OCI-LY1 (cell line): ENCODE data around the gene PLD1.

Experiments used
- H2AFZ ChIP-seq: fragments of 200-600 bp; sonication (generic), shearing (Covaris generic); 2 replicates; pipeline ENCODE4 v1.6.0; 2014; ENCODE audit warnings: antibody characterized with exemption, mild to moderate bottlenecking, low read length
- H3F3A ChIP-seq: fragments of 200-600 bp; sonication (generic), shearing (Covaris generic); 2 replicates; pipeline ENCODE4 v1.6.0; 2014; ENCODE audit warnings: mild to moderate bottlenecking, antibody characterized with exemption, low read length, moderate library complexity; ENCODE audit not compliant: insufficient read depth
- H3K27ac ChIP-seq: fragments of 200-600 bp; sonication (generic); 2 replicates; pipeline ENCODE4 v1.5.1; 2014; ENCODE audit warnings: low read length, mixed run types, mild to moderate bottlenecking, low read depth; ENCODE audit not compliant: poor library complexity, severe bottlenecking
- H3K27me3 ChIP-seq: fragments of 200-600 bp; sonication (generic); 2 replicates; pipeline ENCODE4 v1.6.0; 2014; ENCODE audit warnings: antibody characterized with exemption, mild to moderate bottlenecking, low read length, moderate library complexity; ENCODE audit not compliant: insufficient read depth
- H3K36me3 ChIP-seq: fragments of 200-600 bp; sonication (generic); 2 replicates; pipeline ENCODE4 v1.6.1; 2014; ENCODE audit warnings: mild to moderate bottlenecking, antibody characterized with exemption, low read length, moderate library complexity, mixed read lengths; ENCODE audit not compliant: insufficient read depth
- H3K4me1 ChIP-seq: fragments of 200-600 bp; sonication (generic); 2 replicates; pipeline ENCODE4 v1.5.1; 2014; ENCODE audit warnings: mild to moderate bottlenecking, low read length, moderate library complexity; ENCODE audit not compliant: insufficient read depth, severe bottlenecking
- H3K4me2 ChIP-seq: fragments of 200-600 bp; sonication (generic), shearing (Covaris generic); 2 replicates; pipeline ENCODE4 v1.6.1; 2014; ENCODE audit warnings: low read length
- H3K4me3 ChIP-seq: fragments of 200-600 bp; sonication (generic); 2 replicates; pipeline ENCODE4 v1.5.1; 2014; ENCODE audit warnings: low read length, low read depth, mild to moderate bottlenecking, mixed read lengths; ENCODE audit not compliant: poor library complexity, severe bottlenecking
- H3K79me2 ChIP-seq: fragments of 200-600 bp; shearing (Covaris generic); 2 replicates; pipeline ENCODE4 v1.6.1; 2016; ENCODE audit warnings: mixed run types, low read length, mixed read lengths; ENCODE audit not compliant: insufficient read depth
- H3K9ac ChIP-seq: fragments of 200-600 bp; sonication (generic), shearing (Covaris generic); 2 replicates; pipeline ENCODE4 v1.6.1; 2014; ENCODE audit warnings: mild to moderate bottlenecking, low read length, mixed read lengths
- H3K9me2 ChIP-seq: fragments of 200-600 bp; sonication (generic), shearing (Covaris generic); 2 replicates; pipeline ENCODE4 v1.6.1; 2014; ENCODE audit warnings: low read depth, mild to moderate bottlenecking, low read length, mixed read lengths
- H3K9me3 ChIP-seq: fragments of 200-600 bp; shearing (Covaris generic); 2 replicates; pipeline ENCODE4 v1.6.1; 2014; ENCODE audit warnings: low read length, mixed read lengths
- H4K20me1 ChIP-seq: fragments of 200-600 bp; sonication (generic), shearing (Covaris generic); 2 replicates; pipeline ENCODE4 v1.6.0; 2016; ENCODE audit warnings: mild to moderate bottlenecking, low read length; ENCODE audit not compliant: insufficient read depth
- EZH2 ChIP-seq: fragments of 200-600 bp; sonication (generic), shearing (Covaris generic); IDR thresholded peaks from 2 replicates; pipeline ENCODE4 v1.8.0; 2017; ENCODE audit warnings: borderline replicate concordance, mixed run types, mild to moderate bottlenecking, antibody characterized with exemption, low read length, moderate library complexity, mixed read lengths
- TF ChIP-seq, protein P1 (sequence below): fragments of 200-600 bp; sonication (generic), shearing (Covaris generic); IDR thresholded peaks from 2 replicates; pipeline ENCODE4 v1.5.1; 2017; ENCODE audit warnings: mild to moderate bottlenecking, antibody characterized with exemption, low read length, moderate library complexity, mixed read lengths

PLD1 gene

DNA sequence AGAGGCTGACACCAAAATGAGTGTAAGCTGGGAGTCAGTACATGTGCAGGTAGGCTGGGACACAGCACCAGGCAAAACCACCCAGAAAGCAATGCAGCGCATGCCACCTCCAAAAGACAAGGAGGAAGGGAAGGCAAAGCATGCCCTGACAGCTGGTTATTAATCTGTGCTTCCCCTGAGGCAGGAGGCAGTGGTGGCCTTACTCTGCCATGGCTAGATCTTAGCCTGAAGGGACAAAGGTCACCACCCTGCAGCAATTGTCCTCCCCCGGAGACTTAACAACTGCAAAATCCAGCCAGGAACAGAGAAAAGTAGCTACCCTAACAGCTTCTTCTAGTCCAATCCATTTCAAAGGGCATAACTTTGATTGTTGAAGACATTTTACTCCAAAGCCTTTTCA lies 73.7 kb downstream of the PLD1 start:
- no peaks in the 10 kb centered on the region for H3K36me3 ChIP-seq
- no peak overlapping the region for H3K9ac ChIP-seq
- H3K27me3 ChIP-seq: no peaks in the 10 kb centered on the region
- H3K4me1 ChIP-seq: no peaks in the 10 kb centered on the region
- H3K9me2 ChIP-seq: no peaks in the 10 kb centered on the region
- no peaks in the 10 kb centered on the region for H3K79me2 ChIP-seq
- no peaks in the 10 kb centered on the region for H3K9me3 ChIP-seq
- H4K20me1 ChIP-seq: no peaks in the 10 kb centered on the region
- no peaks in the 10 kb centered on the region for H3F3A ChIP-seq
- H3K27ac ChIP-seq: no peak overlapping the region
- no peak overlapping the region for H2AFZ ChIP-seq
- TF ChIP-seq EZH2: no peak
- TF ChIP-seq, protein P1, sequence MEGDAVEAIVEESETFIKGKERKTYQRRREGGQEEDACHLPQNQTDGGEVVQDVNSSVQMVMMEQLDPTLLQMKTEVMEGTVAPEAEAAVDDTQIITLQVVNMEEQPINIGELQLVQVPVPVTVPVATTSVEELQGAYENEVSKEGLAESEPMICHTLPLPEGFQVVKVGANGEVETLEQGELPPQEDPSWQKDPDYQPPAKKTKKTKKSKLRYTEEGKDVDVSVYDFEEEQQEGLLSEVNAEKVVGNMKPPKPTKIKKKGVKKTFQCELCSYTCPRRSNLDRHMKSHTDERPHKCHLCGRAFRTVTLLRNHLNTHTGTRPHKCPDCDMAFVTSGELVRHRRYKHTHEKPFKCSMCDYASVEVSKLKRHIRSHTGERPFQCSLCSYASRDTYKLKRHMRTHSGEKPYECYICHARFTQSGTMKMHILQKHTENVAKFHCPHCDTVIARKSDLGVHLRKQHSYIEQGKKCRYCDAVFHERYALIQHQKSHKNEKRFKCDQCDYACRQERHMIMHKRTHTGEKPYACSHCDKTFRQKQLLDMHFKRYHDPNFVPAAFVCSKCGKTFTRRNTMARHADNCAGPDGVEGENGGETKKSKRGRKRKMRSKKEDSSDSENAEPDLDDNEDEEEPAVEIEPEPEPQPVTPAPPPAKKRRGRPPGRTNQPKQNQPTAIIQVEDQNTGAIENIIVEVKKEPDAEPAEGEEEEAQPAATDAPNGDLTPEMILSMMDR: no peak
- no peak overlapping the region for H3K4me3 ChIP-seq
- H3K4me2 ChIP-seq: no peak overlapping the region

DNA sequence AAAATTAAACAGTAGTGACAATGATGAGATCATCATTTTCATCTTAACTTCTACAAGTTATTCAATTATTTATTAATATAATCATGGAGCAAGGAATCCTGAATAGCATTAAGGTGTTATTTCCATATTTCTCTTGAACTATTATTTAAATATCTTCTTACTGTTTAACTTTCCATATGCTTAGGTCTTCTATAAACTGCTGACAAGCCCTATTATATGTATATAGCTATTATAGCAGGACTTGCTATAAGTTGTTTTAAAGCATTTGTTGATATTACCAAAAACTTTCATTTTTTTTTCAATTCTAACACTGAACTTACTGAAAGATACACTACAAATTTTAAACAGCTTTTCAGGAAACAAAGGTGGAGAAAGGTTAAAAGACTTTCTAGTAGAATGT lies 76.7 kb downstream of the PLD1 start:
- Histone ChIP-seq H3K27me3 (no peaks in the 10 kb centered on the region), H3K4me3 (no peak overlapping the region), H3K9me2 (no peaks in the 10 kb centered on the region), H4K20me1 (no peaks in the 10 kb centered on the region), H3K9ac (no peak overlapping the region), H3K4me2 (no peak overlapping the region), H3F3A (no peaks in the 10 kb centered on the region), H2AFZ (no peak overlapping the region), H3K36me3 (no peaks in the 10 kb centered on the region), H3K79me2 (no peaks in the 10 kb centered on the region), H3K4me1 (no peaks in the 10 kb centered on the region), H3K9me3 (no peaks in the 10 kb centered on the region), H3K27ac (no peak overlapping the region)
- TF ChIP-seq, protein P1: no peak
- no peak for TF ChIP-seq EZH2

DNA sequence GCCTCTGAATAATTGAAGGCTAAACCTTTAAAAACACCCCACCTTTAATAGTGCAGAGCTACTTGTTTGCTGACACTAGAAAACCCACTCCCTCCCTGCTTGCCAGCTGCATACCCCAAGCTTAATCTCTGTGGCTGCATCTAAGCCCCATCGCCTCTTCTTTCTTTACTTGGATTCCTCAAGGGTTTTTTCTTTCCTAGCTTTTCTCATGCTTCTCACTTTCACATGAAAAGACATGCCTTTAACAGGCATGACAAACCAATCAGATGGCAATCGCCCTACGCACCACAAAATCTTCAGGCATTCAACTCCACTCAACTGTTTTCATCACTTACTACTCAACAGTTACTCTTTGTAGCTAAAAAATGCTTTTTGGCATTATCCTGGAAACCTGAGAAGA lies 77.5 kb downstream of the PLD1 start:
- Histone ChIP-seq H3K4me3 (no peak overlapping the region), H3K4me1 (no peaks in the 10 kb centered on the region), H3K27ac (no peak overlapping the region), H3K9ac (no peak overlapping the region), H3K9me3 (no peaks in the 10 kb centered on the region), H3K79me2 (no peaks in the 10 kb centered on the region), H3K36me3 (no peaks in the 10 kb centered on the region), H3F3A (no peaks in the 10 kb centered on the region), H3K4me2 (no peak overlapping the region), H4K20me1 (no peaks in the 10 kb centered on the region), H3K27me3 (no peaks in the 10 kb centered on the region), H3K9me2 (no peaks in the 10 kb centered on the region), H2AFZ (no peak overlapping the region)
- TF ChIP-seq, protein P1: no peak
- no peak for TF ChIP-seq EZH2
